ENCODE results near the gene MCFD2.

The MCFD2 gene

GRCh38 chr2:46855805-46856204 is 59.8 kb downstream of the MCFD2 start:
- TF ChIP-seq, protein P1, sequence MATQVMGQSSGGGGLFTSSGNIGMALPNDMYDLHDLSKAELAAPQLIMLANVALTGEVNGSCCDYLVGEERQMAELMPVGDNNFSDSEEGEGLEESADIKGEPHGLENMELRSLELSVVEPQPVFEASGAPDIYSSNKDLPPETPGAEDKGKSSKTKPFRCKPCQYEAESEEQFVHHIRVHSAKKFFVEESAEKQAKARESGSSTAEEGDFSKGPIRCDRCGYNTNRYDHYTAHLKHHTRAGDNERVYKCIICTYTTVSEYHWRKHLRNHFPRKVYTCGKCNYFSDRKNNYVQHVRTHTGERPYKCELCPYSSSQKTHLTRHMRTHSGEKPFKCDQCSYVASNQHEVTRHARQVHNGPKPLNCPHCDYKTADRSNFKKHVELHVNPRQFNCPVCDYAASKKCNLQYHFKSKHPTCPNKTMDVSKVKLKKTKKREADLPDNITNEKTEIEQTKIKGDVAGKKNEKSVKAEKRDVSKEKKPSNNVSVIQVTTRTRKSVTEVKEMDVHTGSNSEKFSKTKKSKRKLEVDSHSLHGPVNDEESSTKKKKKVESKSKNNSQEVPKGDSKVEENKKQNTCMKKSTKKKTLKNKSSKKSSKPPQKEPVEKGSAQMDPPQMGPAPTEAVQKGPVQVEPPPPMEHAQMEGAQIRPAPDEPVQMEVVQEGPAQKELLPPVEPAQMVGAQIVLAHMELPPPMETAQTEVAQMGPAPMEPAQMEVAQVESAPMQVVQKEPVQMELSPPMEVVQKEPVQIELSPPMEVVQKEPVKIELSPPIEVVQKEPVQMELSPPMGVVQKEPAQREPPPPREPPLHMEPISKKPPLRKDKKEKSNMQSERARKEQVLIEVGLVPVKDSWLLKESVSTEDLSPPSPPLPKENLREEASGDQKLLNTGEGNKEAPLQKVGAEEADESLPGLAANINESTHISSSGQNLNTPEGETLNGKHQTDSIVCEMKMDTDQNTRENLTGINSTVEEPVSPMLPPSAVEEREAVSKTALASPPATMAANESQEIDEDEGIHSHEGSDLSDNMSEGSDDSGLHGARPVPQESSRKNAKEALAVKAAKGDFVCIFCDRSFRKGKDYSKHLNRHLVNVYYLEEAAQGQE (IDR thresholded peaks at IDR 0.05; ENCODE audit: low read depth) = no peak
- no peak for TF ChIP-seq EGR1 (IDR thresholded peaks at IDR 0.05)
- no peak for TF ChIP-seq TAF1 (IDR thresholded peaks at IDR 0.05; ENCODE audit: low read depth)
- TF ChIP-seq, protein P2, sequence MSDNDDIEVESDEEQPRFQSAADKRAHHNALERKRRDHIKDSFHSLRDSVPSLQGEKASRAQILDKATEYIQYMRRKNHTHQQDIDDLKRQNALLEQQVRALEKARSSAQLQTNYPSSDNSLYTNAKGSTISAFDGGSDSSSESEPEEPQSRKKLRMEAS (IDR thresholded peaks at IDR 0.05) = no peak
- TF ChIP-seq NFIC (IDR thresholded peaks at IDR 0.05) = no peak
- TF ChIP-seq EP300 (IDR thresholded peaks at IDR 0.05; ENCODE audit: borderline replicate concordance) = no peak
- TF ChIP-seq, protein P3, sequence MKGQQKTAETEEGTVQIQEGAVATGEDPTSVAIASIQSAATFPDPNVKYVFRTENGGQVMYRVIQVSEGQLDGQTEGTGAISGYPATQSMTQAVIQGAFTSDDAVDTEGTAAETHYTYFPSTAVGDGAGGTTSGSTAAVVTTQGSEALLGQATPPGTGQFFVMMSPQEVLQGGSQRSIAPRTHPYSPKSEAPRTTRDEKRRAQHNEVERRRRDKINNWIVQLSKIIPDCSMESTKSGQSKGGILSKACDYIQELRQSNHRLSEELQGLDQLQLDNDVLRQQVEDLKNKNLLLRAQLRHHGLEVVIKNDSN (IDR thresholded peaks at IDR 0.05) = no peak
- no peak for TF ChIP-seq CEBPB (IDR thresholded peaks at IDR 0.05)
- TF ChIP-seq RAD21 (IDR thresholded peaks at IDR 0.05; ENCODE audit: low read depth) = no peak
- no peak for TF ChIP-seq TCF12 (IDR thresholded peaks at IDR 0.05; ENCODE audit: low read depth)
- no peak for TF ChIP-seq TEAD4 (IDR thresholded peaks at IDR 0.05)
- TF ChIP-seq FOXM1 (IDR thresholded peaks at IDR 0.05; ENCODE audit: borderline replicate concordance, low read depth) = no peak
- TF ChIP-seq YY1 (IDR thresholded peaks at IDR 0.05; ENCODE audit: low read depth) = no peak
- TF ChIP-seq ZBTB7A (IDR thresholded peaks at IDR 0.05; ENCODE audit: low read depth) = no peak
- TF ChIP-seq CREB1 (IDR thresholded peaks at IDR 0.05; ENCODE audit: low read depth) = no peak

DNA sequence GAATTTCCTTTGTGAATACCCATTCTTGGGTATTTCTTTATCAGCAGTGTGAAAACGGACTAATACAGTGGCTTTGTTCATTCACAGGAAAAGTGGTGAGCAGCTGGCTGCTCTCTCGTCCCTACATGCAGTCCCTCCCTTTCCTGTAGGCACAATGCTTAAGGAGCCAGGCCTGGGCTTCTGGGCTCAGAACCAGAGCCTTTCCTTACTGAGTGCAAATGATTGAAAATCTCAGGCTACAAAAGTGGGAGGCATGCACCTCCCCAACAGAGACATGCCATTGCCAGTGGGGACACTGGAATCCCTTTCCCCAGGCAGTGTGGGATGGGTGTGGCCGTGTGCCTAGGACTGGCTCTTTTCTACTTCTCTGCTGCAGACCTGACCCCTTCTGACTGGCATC is 61.3 kb downstream of the MCFD2 start:
- TF ChIP-seq YY1 (IDR thresholded peaks at IDR 0.05; ENCODE audit: low read depth) (no peak), FOXM1 (IDR thresholded peaks at IDR 0.05; ENCODE audit: borderline replicate concordance, low read depth) (no peak), EP300 (IDR thresholded peaks at IDR 0.05; ENCODE audit: borderline replicate concordance) (no peak), EGR1 (IDR thresholded peaks at IDR 0.05) (no peak), TAF1 (IDR thresholded peaks at IDR 0.05; ENCODE audit: low read depth) (no peak), NFIC (IDR thresholded peaks at IDR 0.05) (no peak), RAD21 (IDR thresholded peaks at IDR 0.05; ENCODE audit: low read depth) (no peak), TCF12 (IDR thresholded peaks at IDR 0.05; ENCODE audit: low read depth) (no peak), TEAD4 (IDR thresholded peaks at IDR 0.05) (no peak), ZBTB7A (IDR thresholded peaks at IDR 0.05; ENCODE audit: low read depth) (no peak), CREB1 (IDR thresholded peaks at IDR 0.05; ENCODE audit: low read depth) (no peak), CEBPB (IDR thresholded peaks at IDR 0.05) (no peak)
- TF ChIP-seq, protein P2 (IDR thresholded peaks at IDR 0.05) = no peak
- TF ChIP-seq, protein P3 (IDR thresholded peaks at IDR 0.05) = no peak
- TF ChIP-seq, protein P1 (IDR thresholded peaks at IDR 0.05; ENCODE audit: low read depth) = no peak

DNA sequence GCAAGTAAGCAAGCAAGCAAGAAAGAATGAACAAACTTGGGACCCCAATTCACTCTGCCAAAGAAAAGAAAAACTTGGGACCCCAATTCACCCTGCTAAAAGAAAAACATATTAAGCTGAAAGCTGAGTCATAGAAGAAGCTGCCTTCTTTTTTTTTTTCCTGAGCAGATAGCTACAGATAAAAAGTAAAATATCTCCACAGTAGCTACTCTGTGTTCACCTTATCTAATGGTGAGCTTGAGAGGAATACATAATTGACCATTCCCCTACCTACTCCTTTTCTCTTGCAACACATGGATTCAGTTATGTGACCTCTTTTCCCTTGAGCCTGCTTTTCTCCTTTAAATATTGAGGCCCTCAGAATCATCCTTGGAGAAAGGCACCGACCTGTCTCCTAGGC is 63.0 kb downstream of the MCFD2 start:
- no peak for TF ChIP-seq YY1 (IDR thresholded peaks at IDR 0.05; ENCODE audit: low read depth)
- TF ChIP-seq ZBTB7A (IDR thresholded peaks at IDR 0.05; ENCODE audit: low read depth) = no peak
- no peak for TF ChIP-seq CREB1 (IDR thresholded peaks at IDR 0.05; ENCODE audit: low read depth)
- TF ChIP-seq RAD21 (IDR thresholded peaks at IDR 0.05; ENCODE audit: low read depth) = no peak
- TF ChIP-seq NFIC (IDR thresholded peaks at IDR 0.05) = no peak

- TF ChIP-seq ZBTB7A (IDR thresholded peaks at IDR 0.05; ENCODE audit: low read depth) (no peak), TAF1 (IDR thresholded peaks at IDR 0.05; ENCODE audit: low read depth) (no peak), CEBPB (IDR thresholded peaks at IDR 0.05) (no peak), TCF12 (IDR thresholded peaks at IDR 0.05; ENCODE audit: low read depth) (no peak), TEAD4 (IDR thresholded peaks at IDR 0.05) (no peak), CREB1 (IDR thresholded peaks at IDR 0.05; ENCODE audit: low read depth) (no peak), YY1 (IDR thresholded peaks at IDR 0.05; ENCODE audit: low read depth) (no peak), RAD21 (IDR thresholded peaks at IDR 0.05; ENCODE audit: low read depth) (no peak), FOXM1 (IDR thresholded peaks at IDR 0.05; ENCODE audit: borderline replicate concordance, low read depth) (no peak), EP300 (IDR thresholded peaks at IDR 0.05; ENCODE audit: borderline replicate concordance) (no peak), NFIC (IDR thresholded peaks at IDR 0.05) (no peak), EGR1 (IDR thresholded peaks at IDR 0.05) (no peak)
- TF ChIP-seq, protein P1 (IDR thresholded peaks at IDR 0.05; ENCODE audit: low read depth) = no peak
- TF ChIP-seq, protein P3 (IDR thresholded peaks at IDR 0.05) = no peak
- TF ChIP-seq, protein P2 (IDR thresholded peaks at IDR 0.05) = no peak
These were observed 63.5 kb downstream of the MCFD2 start for GRCh38 chr2:46852124-46852523.

Data from Ishikawa (cell line).